NCI-H748 (cell line): ENCODE data around the gene L1CAM.

Experiments used
- DNase-seq: peaks from one replicate; lab custom pipeline; 2025; ENCODE audit not compliant: unreplicated experiment; lab: John Stamatoyannopoulos, UW

L1CAM gene

DNA sequence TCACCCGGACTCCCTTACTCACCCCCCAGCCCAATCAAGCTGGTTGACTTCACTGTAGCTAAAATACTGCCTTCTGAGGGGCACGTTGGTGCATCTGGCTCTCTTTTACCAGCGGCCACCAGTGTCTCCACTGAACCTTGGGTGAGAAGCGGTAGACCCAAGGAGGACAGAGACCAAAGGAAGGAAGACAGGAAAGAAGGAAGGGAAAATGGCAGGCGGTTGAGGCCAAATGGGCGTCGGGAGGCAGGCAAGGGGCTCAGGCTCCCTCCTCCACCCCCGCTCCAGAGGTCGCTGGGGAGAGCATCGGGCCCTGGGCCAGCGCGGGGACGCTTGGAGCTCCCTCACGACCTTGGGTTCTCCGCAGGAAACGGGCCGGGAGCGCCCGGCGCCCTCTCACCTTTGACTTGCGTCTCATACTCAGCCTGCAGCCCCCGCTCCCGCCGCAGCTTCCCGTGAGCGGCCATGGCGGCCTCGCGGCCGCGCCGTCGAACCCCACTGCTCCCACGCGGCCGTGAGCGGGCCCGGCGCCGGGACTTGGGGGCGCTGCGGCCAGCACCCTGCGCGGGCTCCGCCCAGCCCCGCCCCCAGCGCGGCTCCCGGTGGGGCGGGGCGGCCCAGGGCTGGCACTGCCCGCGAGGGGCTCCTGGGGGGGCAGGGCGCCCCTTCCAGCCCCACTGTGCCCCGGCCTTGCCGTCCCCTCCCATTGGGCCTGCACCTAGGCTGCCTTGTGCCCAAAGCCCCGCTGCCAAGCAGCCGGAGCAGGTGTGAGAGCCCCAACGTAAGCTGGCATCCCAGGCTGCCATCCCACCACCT is 40.0 kb upstream of the L1CAM start, which contains the start of gene ARHGAP4:
Gene ARHGAP4, minus strand, starts transcription at position 526 of the 813 bp plus-strand sequence. Its CDS starts 62 bp downstream, at position 464.
- no peak for DNase-seq

DNA sequence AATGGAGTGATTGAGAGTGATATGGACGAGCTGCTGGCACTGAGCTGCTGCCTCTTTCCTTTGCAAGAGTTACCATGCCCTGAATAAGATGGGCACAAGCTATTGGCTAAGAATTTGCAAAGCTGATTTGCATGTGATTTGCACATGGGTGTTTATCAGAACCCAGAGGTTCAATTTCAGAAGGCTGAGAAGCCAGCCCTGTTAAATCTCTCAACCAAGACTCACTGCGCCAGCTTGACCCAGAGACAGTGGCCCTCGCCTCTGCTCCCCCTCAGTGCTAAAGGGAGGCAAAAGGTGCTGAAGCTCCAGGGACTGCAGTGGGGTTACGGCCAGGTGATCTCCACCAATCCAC is 39.4 kb upstream of the L1CAM start:
- DNase-seq, result no peak

DNA sequence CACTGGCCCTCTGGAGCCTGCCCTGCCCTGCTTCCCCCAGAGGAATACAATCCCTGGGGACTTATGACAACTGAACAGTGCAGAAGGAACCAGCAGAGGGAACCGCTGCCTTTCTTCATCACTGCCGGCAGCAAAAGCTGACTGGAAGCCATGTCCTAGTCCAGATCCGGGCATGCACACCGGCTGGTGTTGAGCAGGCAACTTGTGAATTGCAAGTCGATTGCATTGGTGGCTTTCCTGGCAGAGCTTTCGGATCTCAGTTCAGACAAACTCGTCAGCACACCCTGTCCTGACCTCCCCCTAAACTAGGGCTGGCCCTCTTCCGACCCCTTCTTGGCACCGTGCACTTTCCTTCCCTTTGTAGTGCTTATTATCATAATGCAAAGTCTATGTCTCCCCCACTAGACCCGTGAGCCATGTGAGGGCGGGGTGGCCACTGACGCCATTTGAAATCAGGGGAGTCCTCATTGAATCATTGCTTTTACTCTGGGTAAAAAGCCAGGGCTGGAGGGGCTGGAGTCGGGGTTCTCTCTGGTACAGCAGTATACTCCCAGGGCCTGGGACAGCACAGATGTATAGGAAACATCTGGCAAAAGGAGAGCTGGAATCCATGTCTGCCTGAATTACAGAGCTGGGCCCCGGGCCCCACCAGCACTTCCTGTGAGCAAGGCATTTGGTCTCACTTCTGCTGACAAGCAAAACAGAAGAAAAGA is 38.3 kb upstream of the L1CAM start:
- peak; percentile 40 for DNase-seq

DNA sequence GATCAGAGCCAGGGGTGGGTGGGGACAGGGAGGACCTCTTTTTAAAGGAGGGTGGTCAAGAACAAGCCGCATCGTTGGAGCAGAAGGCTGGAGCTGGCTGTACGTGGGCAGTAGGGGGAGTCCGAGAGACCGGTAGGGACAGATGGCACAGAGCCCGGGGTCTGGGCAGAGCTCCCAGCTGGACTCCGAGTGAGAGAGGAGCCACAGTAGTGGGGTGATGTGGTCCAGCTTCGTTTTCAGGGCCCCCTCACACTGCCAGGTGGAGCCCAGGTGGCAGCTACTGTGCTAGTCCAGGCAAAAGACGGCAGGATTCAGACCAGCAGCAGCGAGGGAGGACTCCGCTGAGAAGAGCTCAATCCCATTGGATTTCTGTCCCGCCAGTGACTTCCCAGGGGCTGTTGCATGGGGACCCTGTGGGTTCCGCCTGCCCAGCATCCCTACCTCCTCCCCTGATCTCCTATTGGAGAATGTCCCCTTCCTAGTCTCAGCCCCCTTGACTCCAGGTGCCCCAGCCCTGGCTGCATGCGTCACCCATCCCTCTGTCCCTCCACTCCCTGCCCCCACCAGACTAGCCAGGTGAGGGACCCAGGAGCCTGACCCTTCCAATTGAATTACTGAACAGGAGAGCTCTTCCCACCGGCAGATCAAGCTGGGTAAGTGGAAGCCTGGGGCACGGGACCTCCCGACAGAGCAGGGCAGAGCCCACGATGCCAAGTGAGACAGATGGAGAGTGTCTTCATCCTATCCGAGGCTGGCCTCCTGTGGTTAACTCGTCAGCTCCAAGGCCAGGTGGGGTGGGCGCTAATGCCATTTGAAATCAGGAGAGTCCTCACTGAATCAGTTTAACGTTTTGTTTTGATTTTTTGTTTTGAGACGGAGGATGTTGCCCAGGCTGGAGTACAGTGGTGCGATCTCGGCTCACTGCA is 37.2 kb upstream of the L1CAM start:
- peak; percentile 57 for DNase-seq

DNA sequence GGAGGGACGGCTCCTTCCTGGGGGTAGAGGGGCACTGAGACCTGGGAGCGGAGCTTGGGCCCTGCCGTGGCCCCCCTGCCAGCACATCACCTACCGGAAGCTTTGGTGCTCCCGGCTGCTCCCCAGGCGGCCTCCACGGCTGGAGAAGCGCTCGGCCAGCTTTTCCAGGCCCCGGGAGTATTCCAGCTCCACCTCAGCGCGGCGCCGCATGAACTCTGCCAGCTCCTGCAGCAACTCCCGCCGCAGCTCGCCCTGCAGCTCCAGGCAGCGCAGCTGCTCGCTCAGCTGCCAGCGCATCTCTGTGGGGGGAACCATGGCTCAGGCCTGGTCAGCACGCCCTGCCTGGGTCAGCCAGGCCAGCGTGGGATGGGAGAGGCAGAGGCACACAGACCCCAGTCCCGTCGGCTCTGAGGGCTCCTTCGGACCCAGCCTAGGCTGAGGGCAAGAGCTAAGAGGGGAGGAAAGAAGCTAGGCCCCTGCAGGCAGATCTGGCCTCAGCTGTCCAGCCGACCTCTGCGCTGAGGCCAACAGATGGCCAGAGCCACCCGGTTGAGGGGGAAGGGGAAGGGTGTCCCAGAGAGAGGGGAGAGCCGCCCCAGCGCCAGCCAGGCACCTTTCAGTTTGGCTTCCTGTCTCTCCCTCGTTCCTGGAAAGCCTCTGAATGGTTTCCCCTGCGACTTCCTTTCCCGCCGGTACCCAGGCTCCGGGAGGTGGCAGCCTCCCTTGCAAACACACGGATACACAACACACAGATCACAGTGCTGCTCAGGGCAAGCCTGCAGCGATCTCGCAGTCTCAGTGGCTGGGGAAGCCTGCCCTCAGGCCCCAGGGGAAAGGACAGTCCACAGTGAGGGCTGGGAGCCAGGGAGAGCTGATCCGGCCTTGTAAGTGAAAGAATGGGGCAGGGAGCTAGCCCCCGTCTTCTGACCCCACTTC is 35.8 kb upstream of the L1CAM start:
- DNase-seq, result no peak

DNA sequence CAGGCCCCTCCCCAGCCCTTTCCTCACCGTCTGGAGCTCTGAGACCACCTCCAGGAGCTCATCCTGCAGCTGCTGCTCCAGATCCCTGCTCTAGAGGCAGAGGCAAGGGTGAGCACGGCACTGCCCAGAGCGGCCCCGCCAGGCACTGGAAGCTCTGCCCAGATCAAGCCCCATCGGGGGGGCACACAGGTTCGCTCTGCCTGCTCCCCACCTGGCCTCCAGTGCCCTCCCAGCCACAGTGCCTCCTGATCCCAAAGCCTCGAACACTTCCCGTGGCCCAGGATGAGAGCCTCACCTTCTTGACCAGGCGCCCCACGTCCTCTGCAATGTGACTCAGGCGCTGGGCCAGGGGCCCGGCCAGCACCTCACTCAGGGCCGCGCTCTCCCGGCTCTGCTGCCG is 35.1 kb upstream of the L1CAM start:
- DNase-seq, result no peak

DNA sequence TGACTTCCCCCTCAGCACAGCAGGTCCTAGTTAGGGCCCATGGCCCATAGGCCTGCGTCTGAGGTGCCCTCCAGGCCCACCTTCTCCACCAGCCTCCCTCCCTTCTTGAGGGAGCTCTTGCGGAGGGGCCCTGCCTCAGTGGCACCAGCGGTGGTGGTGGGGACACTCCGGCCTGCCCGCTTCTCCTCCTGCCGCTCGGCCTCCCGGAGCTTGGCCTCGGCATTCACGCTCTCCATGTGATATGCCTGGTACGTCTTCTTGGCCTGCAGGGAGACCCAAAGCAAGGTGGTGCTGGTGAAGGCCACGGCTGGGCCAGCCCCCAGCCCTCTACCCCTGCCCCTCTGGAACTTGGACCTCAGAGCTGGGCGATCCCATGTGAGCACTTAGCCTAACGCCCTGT is 34.6 kb upstream of the L1CAM start:
- DNase-seq, result no peak

DNA sequence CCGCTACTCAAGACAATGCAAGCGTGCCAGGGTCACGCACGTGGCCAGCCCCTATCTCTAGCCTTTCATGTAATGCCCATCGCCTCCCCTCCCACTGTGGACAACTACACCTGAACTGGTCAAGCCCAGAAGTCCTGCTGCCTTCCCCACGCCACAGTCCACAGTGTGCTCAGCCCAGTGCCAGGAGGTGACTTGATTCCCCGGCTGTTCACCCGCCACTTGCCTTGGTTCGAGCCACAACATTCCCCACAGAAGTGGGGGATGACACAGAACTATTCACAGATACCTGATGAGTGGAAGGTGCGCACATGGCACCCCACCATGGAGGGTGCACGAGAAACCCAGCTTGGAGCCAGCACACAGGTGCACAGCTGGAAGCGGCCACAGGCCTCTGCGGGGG is 33.3 kb upstream of the L1CAM start:
- DNase-seq, result no peak

DNA sequence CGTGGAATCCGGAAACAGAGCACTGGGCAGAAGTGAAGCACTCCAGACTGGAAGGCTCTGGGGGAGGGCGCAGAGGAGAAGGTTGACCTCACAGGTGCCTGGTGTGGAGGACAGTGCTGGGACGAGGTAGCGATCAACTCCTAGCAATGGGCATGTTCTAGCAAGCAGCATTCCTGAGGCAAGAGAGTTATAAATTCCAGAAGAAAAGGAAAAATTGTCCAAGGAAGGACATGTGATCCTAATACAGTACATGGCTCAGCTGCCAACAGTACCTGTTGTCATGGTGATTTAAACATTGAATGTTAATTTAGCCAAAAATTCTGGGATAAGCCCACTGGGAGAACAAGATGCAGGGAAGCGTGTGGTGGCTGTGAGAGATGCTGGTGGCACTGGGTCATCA is 31.9 kb upstream of the L1CAM start:
- DNase-seq, result no peak

DNA sequence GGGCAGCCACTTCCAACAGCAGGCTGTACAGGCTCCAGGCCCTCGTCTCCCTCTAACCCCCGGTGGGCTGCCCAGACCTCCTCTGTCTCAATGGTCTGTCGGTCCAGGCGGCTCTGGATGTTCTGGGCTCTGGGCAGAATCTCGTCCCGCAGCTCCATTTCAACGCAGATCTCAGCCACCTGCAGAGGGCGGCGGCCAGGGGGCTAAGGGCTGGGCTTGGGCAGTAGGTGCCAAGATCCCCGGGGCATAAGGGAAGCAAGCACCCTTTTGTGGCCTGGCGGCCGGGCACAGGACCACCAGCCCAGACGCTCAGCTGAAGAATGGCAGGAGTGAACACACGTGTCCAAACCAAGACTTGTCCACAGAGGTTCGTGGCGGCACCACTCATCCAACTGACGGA is 27.7 kb upstream of the L1CAM start:
- DNase-seq, result no peak

DNA sequence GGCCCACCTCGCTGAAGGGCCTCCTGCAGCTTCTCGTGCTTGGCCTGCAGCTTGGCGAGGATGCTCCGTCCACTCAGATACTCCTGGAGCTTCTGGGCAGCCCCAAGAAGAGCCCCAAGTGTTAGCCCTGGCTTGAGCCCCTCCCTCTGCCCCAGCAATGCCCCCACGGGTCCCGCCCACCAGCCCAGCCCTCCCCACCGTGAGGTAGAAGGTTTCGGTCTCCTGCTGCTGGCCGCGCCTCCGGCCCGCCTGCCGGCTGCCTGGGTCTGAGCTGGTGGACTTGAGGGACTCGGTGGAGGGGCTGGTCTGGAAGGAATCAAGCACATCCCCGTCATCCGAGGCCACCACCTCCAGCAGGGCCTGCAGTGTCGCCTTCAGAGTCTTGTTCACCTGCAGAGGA is 27.2 kb upstream of the L1CAM start:
- no peak for DNase-seq

DNA sequence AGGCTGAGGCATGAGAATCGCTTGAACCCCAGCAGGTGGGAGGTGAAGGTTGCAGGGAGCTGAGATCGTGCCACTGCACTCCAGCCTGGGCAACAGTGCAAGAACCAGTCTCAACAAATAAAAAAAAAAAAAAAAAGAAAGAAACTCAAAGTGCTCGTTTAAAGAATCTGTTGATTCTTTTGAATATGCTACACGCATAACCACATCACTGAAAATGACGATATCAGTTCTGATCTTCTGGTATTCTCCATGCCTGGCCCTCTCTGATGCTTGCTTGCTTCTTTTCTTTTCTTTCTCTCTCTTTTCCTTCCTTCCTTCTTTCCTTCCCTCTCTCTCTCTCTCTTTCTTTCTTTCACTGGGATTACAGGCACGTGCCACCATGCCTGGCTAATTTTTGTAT is 25.8 kb upstream of the L1CAM start:
- DNase-seq, result no peak

DNA sequence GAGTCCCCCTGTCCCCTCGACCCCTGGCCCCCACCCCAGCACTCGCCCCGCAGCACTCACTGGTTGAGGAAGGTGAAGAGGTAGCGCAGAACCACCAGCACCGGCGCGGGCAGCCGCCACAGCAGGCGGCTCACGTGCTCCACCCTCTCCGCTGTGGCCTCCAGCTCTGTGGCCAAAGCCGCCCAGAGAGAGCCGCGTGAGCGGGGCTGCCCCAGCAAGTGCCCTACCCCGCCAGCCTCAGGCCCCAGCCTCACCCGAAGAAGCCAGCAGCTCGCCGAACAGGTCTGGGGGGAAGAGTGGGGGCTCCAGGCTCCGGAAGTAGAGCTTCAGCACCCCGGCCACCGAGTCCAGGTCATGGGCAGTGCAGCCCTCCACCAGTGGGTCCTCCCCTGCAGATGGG is 24.5 kb upstream of the L1CAM start:
- no peak for DNase-seq

DNA sequence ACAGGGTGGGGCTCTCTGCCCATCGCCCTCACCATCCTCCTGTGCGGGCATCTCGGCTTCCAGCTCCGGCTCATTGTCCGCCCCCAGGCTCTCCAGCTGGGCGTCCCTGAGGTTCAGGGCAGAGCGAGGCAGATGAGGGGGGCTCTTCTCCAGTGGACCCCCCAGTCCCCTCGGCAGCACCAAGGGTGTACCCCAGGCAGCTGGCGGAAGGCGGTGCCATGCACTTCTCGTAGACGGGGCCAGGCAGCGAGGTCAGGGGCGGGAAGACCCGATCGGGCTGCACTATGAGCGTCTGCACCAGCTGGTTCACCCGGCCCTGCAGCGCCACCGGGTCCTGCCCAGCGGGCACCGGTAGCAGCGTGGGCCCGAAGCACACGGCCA is 24.0 kb upstream of the L1CAM start:
- no peak for DNase-seq

DNA sequence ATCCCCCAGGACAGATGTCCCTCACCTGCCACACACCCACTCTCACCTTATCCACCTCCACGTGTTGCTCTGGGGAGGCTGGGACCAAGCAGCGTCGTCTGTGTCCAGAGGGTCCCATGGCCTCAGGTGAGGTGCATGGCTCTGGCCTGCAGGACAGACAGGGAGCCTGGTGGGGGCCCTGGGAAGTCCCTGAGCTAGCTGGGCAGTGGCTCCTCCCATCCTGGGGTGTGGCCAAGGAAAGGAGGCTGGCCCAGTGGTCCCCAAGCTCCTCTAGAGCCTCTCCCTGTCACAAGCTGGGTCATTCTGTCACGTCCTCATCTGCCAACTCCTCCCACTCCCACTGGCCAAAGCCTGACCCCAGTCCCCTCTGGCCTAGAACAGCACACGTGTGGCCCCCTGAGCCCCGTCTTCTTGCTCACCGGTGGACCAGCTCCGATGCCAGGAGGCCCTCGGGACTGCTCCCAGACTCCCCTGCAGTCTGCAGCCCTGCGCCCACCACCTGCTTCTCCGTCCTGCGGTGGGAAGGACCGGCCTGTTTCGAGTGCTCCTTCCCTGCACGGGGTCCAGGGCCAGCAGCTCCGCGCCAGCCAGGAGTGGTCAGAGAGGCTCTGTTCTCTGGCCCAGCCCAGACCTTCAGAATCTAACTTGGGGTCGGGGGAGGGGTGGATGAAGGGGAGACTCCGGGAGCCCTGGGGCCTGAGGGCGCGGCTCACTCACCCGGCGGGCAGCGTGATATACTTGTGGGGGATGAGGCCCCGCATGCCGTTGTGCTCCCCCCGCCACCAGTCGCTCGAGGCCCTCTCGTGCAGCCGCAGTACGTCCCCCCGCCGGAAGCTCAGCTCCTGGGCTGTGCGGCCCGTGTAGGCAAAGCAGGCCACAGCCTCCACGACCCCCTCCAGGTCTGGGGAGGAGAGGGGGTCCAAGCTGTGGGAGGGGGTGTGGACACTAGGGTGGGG is 23.3 kb upstream of the L1CAM start:
- no peak for DNase-seq

DNA sequence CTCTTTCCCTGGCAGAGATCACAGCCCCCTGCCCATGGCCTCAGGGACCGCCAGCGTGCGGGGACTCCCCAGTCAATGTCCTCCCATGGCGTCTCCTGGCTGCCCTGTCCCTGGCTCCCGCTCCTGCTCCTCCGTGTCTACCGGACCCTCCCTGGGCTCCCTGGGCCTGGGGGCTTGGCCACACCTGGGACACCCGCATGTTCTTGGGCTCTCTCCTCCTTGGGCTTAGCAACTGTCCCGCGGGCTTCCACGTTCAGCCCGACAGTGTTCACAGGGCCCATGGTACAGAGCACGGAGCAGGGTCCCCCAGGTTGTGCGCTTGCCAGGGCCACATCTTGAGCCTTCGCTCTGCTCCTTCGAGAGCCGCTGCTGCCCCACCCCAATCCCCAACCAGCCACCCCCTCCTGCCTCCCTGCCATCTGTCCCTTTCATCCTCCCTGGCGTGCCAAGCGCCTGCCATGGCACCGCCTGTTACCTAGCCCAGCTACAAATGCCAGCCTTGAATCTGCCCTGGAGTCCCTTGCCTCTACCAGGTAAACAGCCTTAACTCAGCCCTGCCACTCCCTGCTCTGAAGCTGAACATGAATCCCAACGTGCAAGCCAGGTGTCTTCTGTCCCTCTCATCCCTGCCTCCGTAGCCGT is 22.4 kb upstream of the L1CAM start:
- DNase-seq, result no peak

DNA sequence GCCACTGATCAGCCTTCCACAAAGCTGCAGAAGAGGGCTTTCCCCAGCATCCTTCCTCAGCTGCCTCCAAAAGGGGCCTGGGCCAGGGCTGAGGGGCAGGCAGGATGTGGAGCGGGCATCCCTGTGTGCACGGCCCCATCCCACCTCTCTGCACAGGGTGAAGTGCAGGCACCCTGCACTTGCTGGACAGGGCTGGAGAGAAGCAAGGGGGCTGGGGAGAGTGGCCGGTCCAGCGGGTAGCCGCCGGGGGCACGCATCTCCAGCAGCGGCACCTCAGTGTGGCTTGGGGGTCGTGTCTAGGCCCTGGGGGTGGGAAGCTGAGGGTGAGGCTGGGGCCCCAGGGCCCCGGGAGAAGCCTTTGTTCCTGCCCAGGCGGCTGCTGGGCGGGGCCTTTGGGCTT is 21.5 kb upstream of the L1CAM start:
- DNase-seq, result no peak

DNA sequence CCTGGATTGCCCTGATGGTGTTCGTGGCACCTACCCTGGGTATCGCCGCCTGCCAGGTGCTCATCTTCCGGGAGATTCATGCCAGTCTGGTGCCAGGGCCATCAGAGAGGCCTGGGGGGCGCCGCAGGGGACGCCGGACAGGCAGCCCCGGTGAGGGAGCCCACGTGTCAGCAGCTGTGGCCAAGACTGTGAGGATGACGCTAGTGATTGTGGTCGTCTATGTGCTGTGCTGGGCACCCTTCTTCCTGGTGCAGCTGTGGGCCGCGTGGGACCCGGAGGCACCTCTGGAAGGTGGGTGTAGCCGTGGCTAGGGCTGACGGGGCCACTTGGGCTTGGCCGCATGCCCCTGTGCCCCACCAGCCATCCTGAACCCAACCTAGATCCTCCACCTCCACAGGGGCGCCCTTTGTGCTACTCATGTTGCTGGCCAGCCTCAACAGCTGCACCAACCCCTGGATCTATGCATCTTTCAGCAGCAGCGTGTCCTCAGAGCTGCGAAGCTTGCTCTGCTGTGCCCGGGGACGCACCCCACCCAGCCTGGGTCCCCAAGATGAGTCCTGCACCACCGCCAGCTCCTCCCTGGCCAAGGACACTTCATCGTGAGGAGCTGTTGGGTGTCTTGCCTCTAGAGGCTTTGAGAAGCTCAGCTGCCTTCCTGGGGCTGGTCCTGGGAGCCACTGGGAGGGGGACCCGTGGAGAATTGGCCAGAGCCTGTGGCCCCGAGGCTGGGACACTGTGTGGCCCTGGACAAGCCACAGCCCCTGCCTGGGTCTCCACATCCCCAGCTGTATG is 20.3 kb upstream of the L1CAM start:
- DNase-seq, result no peak
